PC-9 (cell line): ENCODE results near the gene RIMBP2.

ENCODE experiments used
- CTCF ChIP-seq: fragments of 200-600 bp; sonication (generic); conservative IDR thresholded peaks from 2 replicates; pipeline ENCODE4 v1.6.1; 2017; ENCODE audit warnings: mixed run types, antibody characterized with exemption, mild to moderate bottlenecking, moderate library complexity
- EZH2 ChIP-seq: fragments of 200-600 bp; sonication (generic); IDR thresholded peaks from 2 replicates; pipeline ENCODE4 v1.8.0; 2017; ENCODE audit warnings: antibody characterized with exemption, low read depth

- TF ChIP-seq EZH2 (no peak), CTCF (no peak)
Observed at GRCh38 chr12:130538343-130539095, 177.6 kb downstream of the RIMBP2 start.
